Eye (tissue), 1 donor: ENCODE measurements around the gene KLHL11.

ENCODE experiments used
- DNase-seq: peaks from one replicate; pipeline ENCODE4 v3.0.0-alpha.2; 2015

KLHL11 gene

GRCh38 chr17:41806685-41807445, 58.4 kb downstream of the KLHL11 start:
- DNase-seq = no peak
